ENCODE data around the gene HSD11B1. TPM values are rescaled to one million over a fixed set of nuclear protein-coding genes. Genes with fewer than 3 reads are reported as not detected.

The HSD11B1 gene
- total and polyA plus RNA-seq, 2 donors (not counting 1 experiment from before 2014, with no cell fraction given): 7.1 to 31.5 TPM

- Histone ChIP-seq H2AFZ (ENCODE audit: low read length) (peak overlapping the region; percentile 72), H3K27ac (ENCODE audit: insufficient read depth, low read length) (peak overlapping the region; percentile 66)
Observed at GRCh38 chr1:209742409-209743144, 37.9 kb downstream of the HSD11B1 start.

GRCh38 chr1:209743145-209743482 is 38.5 kb downstream of the HSD11B1 start:
- peak overlapping the region; percentile 66 for H3K27ac ChIP-seq (ENCODE audit: insufficient read depth, low read length)
- DNase-seq (ENCODE audit: low read depth in 2 of 2): peak; percentile 76 to 93
- no peak overlapping the region for H3K4me2 ChIP-seq (ENCODE audit: extremely low read depth, insufficient read depth, low read length)
- TF ChIP-seq CTCF (conservative IDR thresholded peaks at IDR 0.05 in 1 of 2, IDR thresholded peaks at IDR 0.05 in 1 of 2; ENCODE audit: low read depth in 1 of 2, low read length in 2 of 2): no peak
- TF ChIP-seq EZH2 (IDR thresholded peaks at IDR 0.05; ENCODE audit: low read length, missing control alignments): no peak
- H2AFZ ChIP-seq (ENCODE audit: low read length): peak overlapping the region; percentile 72
- no peaks in the 10 kb centered on the region for H4K20me1 ChIP-seq (ENCODE audit: control insufficient read depth, extremely low read depth, insufficient read depth, low read length)
- H3K9ac ChIP-seq (ENCODE audit: insufficient read depth, low read length): no peak overlapping the region
- H3K4me3 ChIP-seq (replicated peaks in 1 of 4; ENCODE audit: control extremely low read depth in 1 of 4, insufficient read depth in 1 of 4, low read depth in 3 of 4, low read length in 4 of 4): no peak overlapping the region
- H3K4me1 ChIP-seq (ENCODE audit: control insufficient read depth, extremely low read depth, insufficient read depth, low read length): peaks cover 11% of the 10 kb centered on the region
- no peaks in the 10 kb centered on the region for H3K27me3 ChIP-seq (ENCODE audit: control insufficient read depth, insufficient read depth, low read length)
- no peaks in the 10 kb centered on the region for H3K36me3 ChIP-seq (ENCODE audit: control insufficient read depth, insufficient read depth, low read length)
- H3K79me2 ChIP-seq (ENCODE audit: control insufficient read depth, insufficient read depth, low read length): no peaks in the 10 kb centered on the region
- H3K9me3 ChIP-seq (ENCODE audit: control insufficient read depth, insufficient read depth, low read depth, low read length): no peaks in the 10 kb centered on the region

More at GRCh38 chr1:209742409-209743144, 37.9 kb downstream of the HSD11B1 start:
- Histone ChIP-seq H3K9me3 (ENCODE audit: control insufficient read depth, insufficient read depth, low read depth, low read length) (no peaks in the 10 kb centered on the region), H3K4me1 (ENCODE audit: control insufficient read depth, extremely low read depth, insufficient read depth, low read length) (peaks cover 11% of the 10 kb centered on the region), H3K79me2 (ENCODE audit: control insufficient read depth, insufficient read depth, low read length) (no peaks in the 10 kb centered on the region), H3K4me2 (ENCODE audit: extremely low read depth, insufficient read depth, low read length) (peak overlapping the region; percentile 66), H3K4me3 (replicated peaks in 1 of 4; ENCODE audit: control extremely low read depth in 1 of 4, insufficient read depth in 1 of 4, low read depth in 3 of 4, low read length in 4 of 4) (peak overlapping the region in 2 of 4 experiments; percentile 36), H3K27me3 (ENCODE audit: control insufficient read depth, insufficient read depth, low read length) (no peaks in the 10 kb centered on the region), H4K20me1 (ENCODE audit: control insufficient read depth, extremely low read depth, insufficient read depth, low read length) (no peaks in the 10 kb centered on the region), H3K36me3 (ENCODE audit: control insufficient read depth, insufficient read depth, low read length) (no peaks in the 10 kb centered on the region), H3K9ac (ENCODE audit: insufficient read depth, low read length) (no peak overlapping the region)
- DNase-seq (ENCODE audit: low read depth in 2 of 2): peak; percentile 28 to 79
- no peak for TF ChIP-seq EZH2 (IDR thresholded peaks at IDR 0.05; ENCODE audit: low read length, missing control alignments)
- no peak for TF ChIP-seq CTCF (conservative IDR thresholded peaks at IDR 0.05 in 1 of 2, IDR thresholded peaks at IDR 0.05 in 1 of 2; ENCODE audit: low read depth in 1 of 2, low read length in 2 of 2)

GRCh38 chr1:209746451-209747165 is 42.0 kb downstream of the HSD11B1 start:
- H3K79me2 ChIP-seq (ENCODE audit: control insufficient read depth, insufficient read depth, low read length): no peaks in the 10 kb centered on the region
- no peaks in the 10 kb centered on the region for H3K36me3 ChIP-seq (ENCODE audit: control insufficient read depth, insufficient read depth, low read length)
- H3K4me1 ChIP-seq (ENCODE audit: control insufficient read depth, extremely low read depth, insufficient read depth, low read length): peaks cover 11% of the 10 kb centered on the region
- H2AFZ ChIP-seq (ENCODE audit: low read length): no peak overlapping the region
- no peak overlapping the region for H3K4me3 ChIP-seq (replicated peaks in 1 of 4; ENCODE audit: control extremely low read depth in 1 of 4, insufficient read depth in 1 of 4, low read depth in 3 of 4, low read length in 4 of 4)
- H3K9ac ChIP-seq (ENCODE audit: insufficient read depth, low read length): no peak overlapping the region
- no peaks in the 10 kb centered on the region for H3K27me3 ChIP-seq (ENCODE audit: control insufficient read depth, insufficient read depth, low read length)
- H3K9me3 ChIP-seq (ENCODE audit: control insufficient read depth, insufficient read depth, low read depth, low read length): no peaks in the 10 kb centered on the region
- no peak overlapping the region for H3K27ac ChIP-seq (ENCODE audit: insufficient read depth, low read length)
- H3K4me2 ChIP-seq (ENCODE audit: extremely low read depth, insufficient read depth, low read length): no peak overlapping the region
- TF ChIP-seq CTCF (conservative IDR thresholded peaks at IDR 0.05 in 1 of 2, IDR thresholded peaks at IDR 0.05 in 1 of 2; ENCODE audit: low read depth in 1 of 2, low read length in 2 of 2) (no peak), EZH2 (IDR thresholded peaks at IDR 0.05; ENCODE audit: low read length, missing control alignments) (no peak)
- DNase-seq (ENCODE audit: low read depth in 2 of 2): peak in 1 of 2 donors; percentile 59
- no peaks in the 10 kb centered on the region for H4K20me1 ChIP-seq (ENCODE audit: control insufficient read depth, extremely low read depth, insufficient read depth, low read length)
